ENCODE data around the gene STK11IP. TPM values are rescaled to one million over a fixed set of nuclear protein-coding genes. Genes with fewer than 3 reads are reported as not detected.

The STK11IP gene
- total and polyA plus RNA-seq, 8 donors, result 24.5 to 36.6 (median 29.2) TPM

- H3K27ac ChIP-seq, result peak overlapping the region; percentile 29 to 59
- DNase-seq, result peak in 3 of 4 donors; percentile 65 to 84 (median 69)
- no peak overlapping the region for H3K4me3 ChIP-seq
- H3K9me3 ChIP-seq, result no peaks in the 10 kb centered on the region
- peaks cover 0 to 18% of the 10 kb centered on the region in 2 donors for H3K27me3 ChIP-seq
- H3K36me3 ChIP-seq, result no peaks in the 10 kb centered on the region
- peak; percentile 52 for ATAC-seq
- TF ChIP-seq CTCF (IDR thresholded peaks at IDR 0.05), result no peak
- H3K4me1 ChIP-seq, result peaks cover 9 to 13% of the 10 kb centered on the region in 2 donors
- intact Hi-C loops (cut with DNase I), result loop anchor here in 1 of 2 donors (5.0 kb wide), 1 partner anchor 103 kb away; the partner anchor contains the start of genes CHPF and TMEM198
Observed at GRCh38 chr2:219644801-219645480, 47.3 kb downstream of the STK11IP start.

- Histone ChIP-seq H3K27me3 (peaks cover 0 to 20% of the 10 kb centered on the region in 2 donors), H3K9me3 (no peaks in the 10 kb centered on the region), H3K36me3 (no peaks in the 10 kb centered on the region), H3K27ac (peak overlapping the region in 1 of 2 donors; percentile 59), H3K4me3 (no peak overlapping the region), H3K4me1 (peaks cover 9 to 13% of the 10 kb centered on the region in 2 donors)
- no peak for TF ChIP-seq CTCF (IDR thresholded peaks at IDR 0.05)
- DNase-seq (peak in 1 of 4 donors; percentile 42), ATAC-seq (peak; percentile 47)
- intact Hi-C loops (cut with DNase I), result no loop called here
Observed at GRCh38 chr2:219645631-219646527, 48.2 kb downstream of the STK11IP start.

GRCh38 chr2:219648176-219648575 lies 50.5 kb downstream of the STK11IP start:
- Histone ChIP-seq H3K27ac (no peak overlapping the region), H3K27me3 (peaks cover 0 to 34% of the 10 kb centered on the region in 2 donors), H3K9me3 (no peaks in the 10 kb centered on the region), H3K4me3 (no peak overlapping the region), H3K4me1 (peaks cover 4 to 9% of the 10 kb centered on the region in 2 donors), H3K36me3 (no peaks in the 10 kb centered on the region)
- DNase-seq, result no peak
- no peak for TF ChIP-seq CTCF (IDR thresholded peaks at IDR 0.05)
- ATAC-seq, result no peak
- intact Hi-C loops (cut with DNase I), result no loop called here

- TF ChIP-seq CTCF (IDR thresholded peaks at IDR 0.05), result no peak
- intact Hi-C loops (cut with DNase I), result no loop called here
- Histone ChIP-seq H3K4me1 (peaks cover 4 to 9% of the 10 kb centered on the region in 2 donors), H3K4me3 (no peak overlapping the region), H3K27me3 (peaks cover 0 to 37% of the 10 kb centered on the region in 2 donors), H3K9me3 (no peaks in the 10 kb centered on the region), H3K27ac (no peak overlapping the region), H3K36me3 (no peaks in the 10 kb centered on the region)
- ATAC-seq (no peak), DNase-seq (no peak)
Observed at GRCh38 chr2:219648963-219649362, 51.3 kb downstream of the STK11IP start.

Measured in left lung (tissue), 10 donors.